Activated T-cell treated with anti-CD3 and anti-CD28 coated beads, Interleukin-2, amount 50 U/mL, for 1 hour (primary cell): ENCODE results near the gene ENTPD5.
"Not testable (repeated sequence)": the region's sequence is repeated elsewhere in the genome, so short reads cannot be mapped to it uniquely, and the experiment has no call there.

Experiments used
- DNase-seq: peaks from one replicate; pipeline ENCODE4 v3.0.0-alpha.2; 2020

The ENTPD5 gene

GRCh38 chr14:73942180-73942579 is 76.9 kb downstream of the ENTPD5 start:
- DNase-seq = no peak

- DNase-seq = no peak
These were observed 82.1 kb downstream of the ENTPD5 start for GRCh38 chr14:73937012-73937411.

GRCh38 chr14:73936548-73936947 is 82.5 kb downstream of the ENTPD5 start:
- DNase-seq = no peak

- DNase-seq = no peak
These were observed 83.4 kb downstream of the ENTPD5 start for GRCh38 chr14:73935666-73936065.

- no peak for DNase-seq
These were observed 94.8 kb downstream of the ENTPD5 start for GRCh38 chr14:73924337-73924736.

- not testable (repeated sequence) for DNase-seq
These were observed 99.6 kb downstream of the ENTPD5 start for GRCh38 chr14:73919457-73919856.

GRCh38 chr14:73916324-73916723 is 102.8 kb downstream of the ENTPD5 start:
- DNase-seq = no peak

GRCh38 chr14:73913256-73913655 is 105.8 kb downstream of the ENTPD5 start:
- DNase-seq = no peak

GRCh38 chr14:73909681-73910080 is 109.4 kb downstream of the ENTPD5 start:
- no peak for DNase-seq
